Epithelial cell of proximal tubule (primary cell): Measurements from ENCODE around the gene FHL2. TPM values are rescaled to one million over a fixed set of nuclear protein-coding genes. Genes with fewer than 3 reads are reported as not detected.
A peak's percentile ranks its signal among the peaks of the same experiment; 100 is the strongest.

Source experiments
- DNase-seq: peaks from one replicate; pipeline ENCODE4 v3.0.0-alpha.2; 2011; ENCODE audit warnings: low read depth
- H3K4me3 ChIP-seq: 2 replicates; pipeline ENCODE4 v1.5.1; 2011; ENCODE audit warnings: low read depth, mild to moderate bottlenecking, low read length
- total RNA-seq: library from RNA; depleted of rRNA; stranded (reverse); fragments of >200 nt; gene quantifications from 2 replicates; pipeline ENCODE4 v1.2.3, GENCODE V29; 2015
- TF ChIP-seq, protein P1 (sequence below): conservative IDR thresholded peaks from 2 replicates; pipeline ENCODE4 v1.5.1; 2012; ENCODE audit warnings: low read depth, mild to moderate bottlenecking, low read length

Gene FHL2
- total RNA-seq, 1 donor from 2014 or later = 237 TPM

DNA sequence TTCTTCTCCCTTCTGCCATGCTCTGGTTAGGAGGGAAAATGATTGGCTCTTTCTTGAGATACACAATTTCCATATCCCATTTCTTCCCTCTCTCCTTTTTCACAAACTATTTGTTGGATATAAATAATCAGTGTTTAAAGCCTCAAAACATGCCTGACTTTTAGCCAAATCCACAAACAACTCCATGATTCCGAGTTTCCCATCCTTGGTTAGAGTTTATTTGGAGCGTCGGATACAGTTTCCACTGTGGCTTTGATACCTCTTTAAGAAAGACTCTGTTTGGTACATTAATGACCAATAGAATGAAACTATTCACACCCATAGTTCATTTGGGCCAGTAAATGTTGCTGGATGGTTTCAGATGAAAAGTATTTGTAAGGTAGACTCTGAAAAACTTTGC, 5.9 kb upstream of the FHL2 start:
- TF ChIP-seq, protein P1, sequence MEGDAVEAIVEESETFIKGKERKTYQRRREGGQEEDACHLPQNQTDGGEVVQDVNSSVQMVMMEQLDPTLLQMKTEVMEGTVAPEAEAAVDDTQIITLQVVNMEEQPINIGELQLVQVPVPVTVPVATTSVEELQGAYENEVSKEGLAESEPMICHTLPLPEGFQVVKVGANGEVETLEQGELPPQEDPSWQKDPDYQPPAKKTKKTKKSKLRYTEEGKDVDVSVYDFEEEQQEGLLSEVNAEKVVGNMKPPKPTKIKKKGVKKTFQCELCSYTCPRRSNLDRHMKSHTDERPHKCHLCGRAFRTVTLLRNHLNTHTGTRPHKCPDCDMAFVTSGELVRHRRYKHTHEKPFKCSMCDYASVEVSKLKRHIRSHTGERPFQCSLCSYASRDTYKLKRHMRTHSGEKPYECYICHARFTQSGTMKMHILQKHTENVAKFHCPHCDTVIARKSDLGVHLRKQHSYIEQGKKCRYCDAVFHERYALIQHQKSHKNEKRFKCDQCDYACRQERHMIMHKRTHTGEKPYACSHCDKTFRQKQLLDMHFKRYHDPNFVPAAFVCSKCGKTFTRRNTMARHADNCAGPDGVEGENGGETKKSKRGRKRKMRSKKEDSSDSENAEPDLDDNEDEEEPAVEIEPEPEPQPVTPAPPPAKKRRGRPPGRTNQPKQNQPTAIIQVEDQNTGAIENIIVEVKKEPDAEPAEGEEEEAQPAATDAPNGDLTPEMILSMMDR = no peak
- no peak for DNase-seq
- no peak overlapping the region for H3K4me3 ChIP-seq

DNA sequence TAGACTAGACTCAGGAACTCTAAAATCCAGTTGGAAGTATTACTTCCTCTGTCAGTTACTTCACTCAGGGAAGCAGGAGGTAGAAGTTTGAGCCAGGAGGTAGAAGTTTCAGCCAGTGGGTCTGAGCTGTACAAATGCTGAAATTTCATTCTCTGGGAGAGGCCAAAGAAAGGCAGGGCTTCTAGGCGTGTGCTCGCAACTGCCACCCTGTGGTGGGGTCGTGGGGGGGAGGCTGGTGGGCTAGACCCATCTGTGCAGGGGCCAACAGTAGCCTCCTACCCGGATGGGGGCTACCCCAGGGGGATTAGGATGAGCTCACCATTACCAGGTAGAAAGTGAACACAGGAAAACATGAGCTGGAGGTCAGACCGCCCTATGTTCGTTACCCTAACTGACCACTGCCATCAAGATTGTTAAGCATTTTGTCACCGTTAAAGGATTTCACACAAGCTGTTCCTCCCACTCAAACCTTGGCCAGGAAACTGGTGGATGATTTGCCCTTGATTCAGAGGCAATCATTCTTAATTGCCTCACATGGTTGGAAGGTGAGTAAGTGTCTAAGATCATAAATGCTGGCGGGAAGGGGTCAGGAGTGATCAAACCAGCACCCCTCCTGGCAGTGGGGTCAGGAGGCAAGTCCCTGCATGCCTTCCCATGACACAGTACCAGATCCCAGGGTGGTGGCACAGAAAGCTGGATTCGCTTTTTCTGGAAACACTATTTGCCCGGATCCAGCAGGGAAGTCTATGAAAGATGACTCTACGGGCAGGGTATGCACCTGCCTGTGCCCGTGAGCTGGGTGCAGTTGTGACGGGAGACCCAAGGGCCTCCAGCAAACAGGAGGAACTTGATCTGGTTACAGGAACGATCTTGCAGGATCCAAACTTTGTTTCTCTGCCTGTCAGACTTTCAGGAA, 5.2 kb upstream of the FHL2 start:
- DNase-seq = peak; percentile 99

DNA sequence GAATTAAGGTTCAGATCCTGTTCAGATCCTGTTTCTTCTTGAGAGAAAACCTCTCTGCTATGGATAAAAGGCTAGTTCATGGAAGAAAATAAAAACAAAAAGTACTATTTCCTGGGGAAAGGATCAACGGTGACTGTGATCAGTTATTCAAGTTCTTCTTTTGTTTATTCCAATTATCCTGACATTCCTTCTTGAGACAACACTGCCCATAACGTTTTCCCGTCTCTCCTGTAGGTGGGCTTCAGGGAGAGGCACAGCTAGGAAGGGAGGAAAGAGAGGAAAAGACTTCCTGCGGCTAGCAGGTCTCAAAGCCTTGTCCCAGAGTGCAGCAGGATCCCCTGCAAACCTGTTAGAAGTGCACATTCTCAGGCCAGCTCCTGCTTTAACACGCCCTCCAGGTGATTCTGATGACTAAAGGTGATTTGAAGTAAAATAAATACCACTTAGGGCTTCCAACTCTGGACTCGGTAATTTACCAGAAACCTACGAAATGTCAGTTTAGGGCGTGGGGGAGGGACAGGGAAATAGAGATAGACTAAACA, 4.5 kb upstream of the FHL2 start:
- DNase-seq = no peak
- H3K4me3 ChIP-seq = peak overlapping the region; percentile 21
- TF ChIP-seq, protein P1 = no peak

More for the DNA sequence above, 5.2 kb upstream of the FHL2 start:
- peak overlapping the region; percentile 21 for H3K4me3 ChIP-seq
- TF ChIP-seq, protein P1 = peak; percentile 71

DNA sequence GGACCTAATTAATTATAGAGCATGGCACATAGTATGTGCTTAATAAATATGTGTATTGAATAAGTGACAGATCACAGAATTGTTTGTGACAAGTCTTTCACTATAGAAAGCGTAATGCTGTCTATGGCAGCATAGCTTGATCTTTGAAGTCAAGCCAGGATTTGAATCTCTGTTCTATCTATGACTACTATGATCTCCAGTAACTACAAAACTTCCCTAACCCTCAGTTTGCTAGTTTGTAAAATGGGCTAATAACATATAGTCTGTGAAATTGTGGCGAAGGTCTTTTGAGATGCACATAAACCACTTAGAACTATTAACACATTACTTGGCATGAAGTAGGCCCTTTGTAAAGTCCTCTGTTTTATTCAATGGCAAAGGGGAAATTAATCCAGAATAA, 4.0 kb upstream of the FHL2 start:
- H3K4me3 ChIP-seq = no peak overlapping the region
- TF ChIP-seq, protein P1 = no peak
- DNase-seq = no peak

DNA sequence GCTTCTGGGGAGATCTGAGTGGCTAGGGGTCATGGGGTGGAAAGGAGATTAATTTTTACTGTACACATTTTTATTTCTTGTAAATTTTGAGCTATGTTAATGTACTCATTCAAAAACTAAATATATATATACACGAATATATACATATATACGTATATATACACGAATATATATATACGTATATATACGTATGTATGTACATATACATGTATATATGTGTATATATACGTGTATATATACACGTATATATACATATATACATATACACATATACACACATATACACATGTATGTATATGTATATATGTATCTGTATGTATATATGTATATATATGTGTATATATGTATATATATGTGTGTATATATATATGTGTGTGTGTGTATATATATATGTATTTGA, 3.0 kb upstream of the FHL2 start:
- no peak for DNase-seq
- no peak overlapping the region for H3K4me3 ChIP-seq
- TF ChIP-seq, protein P1 = no peak

DNA sequence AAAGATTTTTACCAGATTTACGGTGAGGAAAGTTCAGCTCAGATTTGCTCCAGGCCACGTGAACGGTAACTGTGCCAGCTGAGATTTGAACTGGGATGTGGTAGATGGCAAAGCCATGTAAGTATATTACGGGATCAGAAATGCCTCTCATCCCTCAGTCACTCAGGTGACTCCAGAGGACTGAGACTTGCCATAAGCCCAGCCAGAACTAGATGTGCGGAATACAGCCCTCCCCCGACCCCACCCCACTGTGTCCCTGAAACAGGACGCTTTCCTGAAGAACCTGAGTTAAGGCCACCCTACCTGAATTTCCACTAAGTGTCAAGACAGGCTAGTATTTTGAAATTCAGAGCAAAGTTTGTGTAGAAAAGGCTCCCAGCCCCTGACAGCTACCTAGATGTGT, 1.3 kb upstream of the FHL2 start:
- no peak overlapping the region for H3K4me3 ChIP-seq
- TF ChIP-seq, protein P1 = no peak
- no peak for DNase-seq
